OCI-LY3 (cell line): Measurements from ENCODE around the gene TECPR2.

Experiments
- EZH2phosphoT487 ChIP-seq: fragments of 200-600 bp; shearing (Covaris generic); IDR thresholded peaks from 2 replicates; pipeline ENCODE4 v1.6.1; 2018; ENCODE audit warnings: antibody characterized with exemption, mixed run types, low read depth
- TF ChIP-seq, protein P1 (sequence below): fragments of 200-600, 300-600 bp; sonication (generic); IDR thresholded peaks from 2 replicates; pipeline ENCODE4 v1.5.1; 2014; ENCODE audit warnings: antibody characterized with exemption, low read length, low read depth

GRCh38 chr14:102545461-102546265 is 182.9 kb downstream of the TECPR2 start:
- TF ChIP-seq, protein P1, sequence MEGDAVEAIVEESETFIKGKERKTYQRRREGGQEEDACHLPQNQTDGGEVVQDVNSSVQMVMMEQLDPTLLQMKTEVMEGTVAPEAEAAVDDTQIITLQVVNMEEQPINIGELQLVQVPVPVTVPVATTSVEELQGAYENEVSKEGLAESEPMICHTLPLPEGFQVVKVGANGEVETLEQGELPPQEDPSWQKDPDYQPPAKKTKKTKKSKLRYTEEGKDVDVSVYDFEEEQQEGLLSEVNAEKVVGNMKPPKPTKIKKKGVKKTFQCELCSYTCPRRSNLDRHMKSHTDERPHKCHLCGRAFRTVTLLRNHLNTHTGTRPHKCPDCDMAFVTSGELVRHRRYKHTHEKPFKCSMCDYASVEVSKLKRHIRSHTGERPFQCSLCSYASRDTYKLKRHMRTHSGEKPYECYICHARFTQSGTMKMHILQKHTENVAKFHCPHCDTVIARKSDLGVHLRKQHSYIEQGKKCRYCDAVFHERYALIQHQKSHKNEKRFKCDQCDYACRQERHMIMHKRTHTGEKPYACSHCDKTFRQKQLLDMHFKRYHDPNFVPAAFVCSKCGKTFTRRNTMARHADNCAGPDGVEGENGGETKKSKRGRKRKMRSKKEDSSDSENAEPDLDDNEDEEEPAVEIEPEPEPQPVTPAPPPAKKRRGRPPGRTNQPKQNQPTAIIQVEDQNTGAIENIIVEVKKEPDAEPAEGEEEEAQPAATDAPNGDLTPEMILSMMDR: no peak
- no peak for TF ChIP-seq EZH2phosphoT487
